GM08714 (cell line): ENCODE data around the gene RPS2.

Experiments used
- H3K4me3 ChIP-seq: fragments of 200-500 bp; sonication (Bioruptor generic); 2 replicates; pipeline ENCODE4 v1.5.1; 2014; ENCODE audit warnings: mild to moderate bottlenecking, low read length, inconsistent platforms
- ZNF274 ChIP-seq: IDR thresholded peaks from 2 replicates; pipeline ENCODE4 v1.6.1; 2012; ENCODE audit warnings: mild to moderate bottlenecking, low read depth, low read length

RPS2 gene

GRCh38 chr16:1980030-1980769, 15.6 kb upstream of the RPS2 start:
- H3K4me3 ChIP-seq, result no peak overlapping the region

DNA sequence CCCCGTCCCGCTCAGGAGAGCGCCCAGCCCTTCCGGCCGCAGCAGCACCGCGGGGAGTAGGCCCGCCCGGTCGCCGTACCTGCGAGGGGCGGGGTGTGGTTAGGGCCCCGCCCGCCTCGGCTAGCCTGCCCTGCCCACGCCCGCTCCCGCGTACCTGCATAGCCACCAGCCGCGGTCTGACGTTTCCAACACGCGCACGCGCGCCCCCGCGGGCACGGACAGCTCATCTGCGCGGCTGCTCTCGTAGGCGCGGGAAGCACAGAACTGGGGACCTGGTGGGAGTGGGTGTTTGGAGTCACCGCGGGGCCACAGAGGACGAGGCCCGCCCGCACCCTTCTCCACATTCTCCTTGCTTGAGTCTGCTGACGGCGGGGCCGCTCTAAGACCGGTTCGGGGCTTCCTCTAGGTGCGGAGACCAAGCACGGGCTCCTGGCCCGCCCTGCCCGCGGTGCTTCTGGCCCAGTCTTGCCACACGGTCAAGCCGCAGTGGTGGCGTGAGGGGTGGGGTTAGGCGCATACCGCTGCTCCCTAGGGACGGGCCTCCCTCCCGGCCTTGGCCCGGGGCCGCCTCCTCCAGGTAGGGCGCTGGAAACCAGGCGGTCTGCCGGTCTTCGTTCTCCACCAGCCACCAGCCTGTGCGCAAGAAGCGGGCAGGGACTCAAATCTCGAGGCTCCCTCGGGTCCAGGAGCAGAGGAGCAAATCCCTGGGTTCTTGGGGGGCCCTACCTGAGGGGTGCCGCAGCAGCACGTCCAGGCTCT, 14.8 kb upstream of the RPS2 start:
- TF ChIP-seq ZNF274, result no peak
- H3K4me3 ChIP-seq, result no peak overlapping the region

More at GRCh38 chr16:1980030-1980769, 15.6 kb upstream of the RPS2 start:
- TF ChIP-seq ZNF274, result no peak

- no peak overlapping the region for H3K4me3 ChIP-seq
- TF ChIP-seq ZNF274, result no peak
These were observed 14.0 kb upstream of the RPS2 start for GRCh38 chr16:1978476-1979120.

DNA sequence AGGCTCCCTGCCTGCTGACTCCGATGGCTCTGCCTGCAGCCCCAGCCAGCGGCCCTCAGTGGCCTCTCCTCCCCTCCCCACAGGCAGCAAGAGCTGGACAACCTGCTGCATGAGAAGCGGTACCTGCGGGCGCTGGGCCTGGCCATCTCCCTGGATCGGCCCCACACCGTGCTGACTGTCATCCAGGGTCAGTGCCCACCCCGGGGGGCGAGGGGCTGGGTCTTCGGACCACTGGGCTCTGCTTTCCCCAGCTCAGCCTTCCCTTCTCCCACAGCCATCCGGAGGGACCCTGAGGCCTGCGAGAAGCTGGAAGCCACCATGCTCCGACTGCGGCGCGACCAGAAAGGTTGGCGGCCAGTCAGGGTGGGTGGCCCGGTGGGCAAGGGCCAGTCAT, 13.2 kb upstream of the RPS2 start:
- no peak for TF ChIP-seq ZNF274

GRCh38 chr16:1976951-1977874, 12.6 kb upstream of the RPS2 start:
- no peak for TF ChIP-seq ZNF274
- H3K4me3 ChIP-seq, result no peak overlapping the region

More for the DNA sequence above, 13.2 kb upstream of the RPS2 start:
- no peak overlapping the region for H3K4me3 ChIP-seq

DNA sequence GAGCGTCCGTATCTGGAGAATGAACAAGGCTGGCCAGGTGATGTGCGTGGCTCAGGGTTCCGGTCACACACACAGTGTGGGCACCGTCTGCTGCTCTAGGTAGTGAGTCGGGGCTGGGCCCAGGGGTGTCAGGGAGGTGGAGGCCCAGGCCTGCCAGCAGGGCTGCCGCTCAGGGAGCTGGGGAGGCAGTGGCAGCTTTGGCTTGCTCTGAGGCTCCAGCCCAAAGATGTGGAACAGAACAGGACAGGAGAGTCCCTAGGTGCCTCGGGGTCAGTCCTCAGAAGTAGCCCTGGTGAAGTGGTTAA, 11.5 kb upstream of the RPS2 start:
- TF ChIP-seq ZNF274, result no peak
- H3K4me3 ChIP-seq, result no peak overlapping the region

GRCh38 chr16:1975432-1976215, 11.0 kb upstream of the RPS2 start:
- TF ChIP-seq ZNF274, result no peak
- H3K4me3 ChIP-seq, result no peak overlapping the region

- H3K4me3 ChIP-seq, result no peak overlapping the region
- TF ChIP-seq ZNF274, result no peak
These were observed 9.8 kb upstream of the RPS2 start for GRCh38 chr16:1974157-1975070.

DNA sequence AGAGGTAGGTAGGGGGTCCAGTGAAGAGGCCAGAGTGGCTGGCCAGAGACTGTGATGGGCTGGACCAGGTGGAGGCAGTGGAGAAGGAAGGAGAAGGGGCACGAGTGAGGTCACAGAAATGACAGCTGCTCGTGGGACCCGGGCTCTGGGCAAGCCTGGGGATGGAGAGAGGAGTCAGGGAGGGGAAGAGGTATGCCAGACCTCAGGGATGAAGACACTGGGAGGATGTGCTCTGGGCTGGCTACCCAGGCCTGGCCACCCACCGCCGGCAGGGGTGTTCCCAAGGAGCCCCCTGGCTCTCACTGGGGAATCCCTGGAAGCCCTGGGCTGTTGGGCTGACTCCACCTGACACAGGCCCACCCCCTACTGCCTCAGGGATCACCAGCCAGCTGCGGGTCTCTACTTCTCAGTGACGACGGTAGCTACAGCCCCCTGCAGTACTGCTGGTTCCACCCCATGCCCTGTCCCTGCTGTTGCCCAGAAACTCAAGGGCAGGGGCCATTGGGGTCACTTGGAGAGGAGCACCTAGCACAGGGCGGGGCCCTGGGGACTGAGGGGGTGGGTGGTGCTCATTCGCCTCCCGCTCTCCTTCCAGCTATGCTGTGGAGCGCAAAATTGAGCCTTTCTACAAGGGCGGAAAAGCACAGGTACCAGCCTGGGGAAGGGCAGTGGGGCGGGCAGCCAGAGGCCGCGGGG, 9.0 kb upstream of the RPS2 start:
- no peak for TF ChIP-seq ZNF274
- H3K4me3 ChIP-seq, result no peak overlapping the region

- H3K4me3 ChIP-seq, result peak overlapping the region; percentile 85
- no peak for TF ChIP-seq ZNF274
These were observed 7.9 kb upstream of the RPS2 start for GRCh38 chr16:1972490-1972877.

DNA sequence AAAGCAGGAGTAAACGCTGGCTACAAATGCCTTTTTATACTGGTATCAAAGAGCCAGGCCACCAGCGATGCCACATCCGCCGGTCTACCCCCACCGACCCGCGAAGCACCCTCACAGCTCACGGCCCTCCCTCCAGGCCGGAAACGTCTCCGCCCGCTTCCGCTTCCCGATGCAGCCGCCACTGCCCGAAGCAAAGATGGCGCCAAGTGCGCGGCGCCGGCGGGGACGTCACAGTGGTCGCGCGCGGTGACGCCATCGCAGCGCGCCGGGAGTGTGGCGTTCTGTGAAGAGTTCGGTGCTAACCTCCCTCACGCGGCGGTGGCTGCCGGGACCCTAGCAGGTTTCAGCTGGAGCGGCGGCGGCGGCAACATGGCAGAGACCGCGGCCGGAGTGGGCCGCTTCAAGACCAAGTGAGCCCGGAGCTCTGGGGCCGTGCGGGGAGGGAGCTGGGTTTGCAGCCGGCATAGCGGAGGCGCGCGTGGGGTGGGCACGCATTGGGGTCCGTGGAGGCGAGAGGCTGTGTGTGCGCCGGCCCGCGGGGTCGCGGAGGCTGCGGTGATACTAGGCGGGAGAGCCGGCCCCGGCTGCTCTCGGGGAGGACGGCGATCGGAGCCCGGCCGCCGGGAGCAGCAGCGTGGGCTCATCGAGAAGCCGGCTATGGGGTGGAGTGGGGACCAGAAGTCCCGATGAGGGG, 7.3 kb upstream of the RPS2 start, which contains the start of gene TBL3:
TBL3 (plus strand) TSS at position 258 of the 694 bp plus-strand sequence; CDS start at position 370, 112 bp downstream.
- H3K4me3 ChIP-seq, result peak within 1 kb of the TSS; percentile 85
- TF ChIP-seq ZNF274, result no peak
